ENCODE results near the gene SMIM36. TPM values are rescaled to one million over a fixed set of nuclear protein-coding genes. Genes with fewer than 3 reads are reported as not detected.
"Not testable (repeated sequence)": the region's sequence is repeated elsewhere in the genome, so short reads cannot be mapped to it uniquely, and the experiment has no call there.

The SMIM36 gene
- total RNA-seq, 1 experiment from 2014 or later, result not detected

DNA sequence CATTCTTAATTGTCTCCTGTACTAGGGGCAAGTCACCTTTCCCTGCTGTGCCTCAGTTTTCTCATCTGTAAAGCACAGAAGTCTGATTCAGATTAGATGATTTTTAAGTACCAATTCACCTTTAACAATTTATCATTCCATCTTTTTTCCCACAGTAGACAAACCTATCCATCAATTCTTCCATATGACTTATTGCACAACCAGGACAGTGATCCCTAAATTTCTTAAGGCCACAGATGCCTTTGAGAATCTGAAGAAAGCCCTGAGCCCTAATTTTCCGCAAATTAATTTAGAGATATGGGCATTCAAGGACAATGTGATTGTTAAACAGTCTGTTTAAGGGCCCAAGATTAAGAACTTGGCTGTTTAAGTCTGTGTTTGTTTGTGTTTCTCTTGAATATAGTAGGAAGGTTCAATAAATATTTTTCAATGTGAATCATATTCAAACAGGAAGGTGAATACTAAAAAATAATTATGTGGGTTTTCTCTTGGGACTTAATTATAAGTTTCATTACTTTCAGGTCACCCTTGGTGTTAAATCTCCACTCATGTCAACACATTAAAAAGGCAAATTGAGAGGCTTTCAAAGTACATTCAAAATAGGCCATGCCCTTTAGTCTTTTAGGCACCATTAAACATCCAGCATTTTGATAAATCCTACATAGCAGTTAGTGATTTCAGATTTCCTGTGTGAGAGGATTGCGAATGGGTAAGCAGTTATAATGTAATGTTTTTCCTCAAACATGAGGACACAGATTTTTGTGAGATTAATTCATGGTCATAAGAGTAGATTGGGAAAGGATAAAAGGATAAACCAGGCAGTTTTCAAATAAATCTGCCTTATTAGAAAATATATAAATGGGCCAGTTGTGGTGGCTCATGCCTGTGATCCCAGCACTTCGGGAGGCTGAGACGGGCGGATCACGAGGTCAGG is 54.7 kb downstream of the SMIM36 start:
- no peak for DNase-seq (ENCODE audit: low read depth)

DNA sequence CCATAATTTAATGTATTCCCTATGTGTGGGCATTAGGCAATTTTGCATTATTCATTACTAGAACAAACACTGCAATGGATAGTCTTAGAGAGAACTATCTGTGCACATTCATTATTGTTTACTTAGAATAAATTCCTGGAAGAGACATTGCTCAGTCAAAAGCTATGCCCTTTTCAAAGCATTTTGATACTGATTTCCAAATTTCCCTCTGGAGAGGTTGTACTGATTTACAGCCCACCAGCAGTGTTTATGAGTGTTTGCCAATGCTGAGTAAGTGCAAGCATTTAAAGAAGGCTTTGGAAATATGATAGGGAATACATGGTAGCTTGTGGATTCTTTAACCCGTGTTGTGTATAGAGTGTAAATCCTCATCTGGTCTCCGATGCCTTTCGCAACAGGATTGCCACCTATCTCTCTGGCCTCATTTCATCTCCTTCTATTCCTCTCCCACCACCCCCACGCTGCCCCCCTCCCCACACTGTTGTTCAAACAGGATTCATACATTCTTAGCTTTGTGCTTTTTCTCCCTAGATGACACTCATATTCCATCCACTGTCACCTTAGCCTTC is 56.3 kb downstream of the SMIM36 start:
- DNase-seq (ENCODE audit: low read depth), result peak; percentile 57

DNA sequence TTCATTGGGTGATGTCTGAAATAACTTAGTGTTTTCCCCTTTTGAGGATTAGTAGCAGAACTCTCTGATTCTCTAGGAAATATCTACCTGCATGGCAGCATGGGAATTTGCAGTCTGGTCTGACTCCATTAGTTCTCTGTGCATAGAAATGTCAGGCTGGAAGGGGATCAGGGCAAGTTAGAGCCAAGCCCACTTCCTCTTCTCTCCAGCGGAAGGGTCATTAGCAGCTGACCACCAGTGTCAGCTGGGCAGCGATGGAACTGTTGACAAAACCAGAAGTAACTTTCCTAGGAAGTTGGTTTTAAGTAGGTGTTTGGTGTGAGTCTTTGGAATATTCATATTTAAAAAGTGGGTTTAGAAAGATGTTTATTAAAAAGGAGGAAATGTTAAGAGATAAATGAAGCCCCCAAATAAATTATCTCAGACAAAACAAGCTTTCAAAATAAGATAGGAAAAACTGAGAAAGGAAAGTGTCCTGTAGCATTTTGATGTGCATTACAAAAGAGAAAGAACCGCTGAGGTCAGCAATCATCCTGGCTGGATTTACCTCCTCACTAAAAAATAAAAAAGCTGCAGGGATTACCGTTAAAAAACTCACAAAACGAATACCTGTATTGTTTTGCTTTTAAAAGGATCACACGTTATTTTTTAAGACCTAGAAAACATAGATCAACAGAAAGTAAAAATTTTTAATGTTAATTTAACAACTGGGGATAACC is 57.3 kb downstream of the SMIM36 start:
- DNase-seq (ENCODE audit: low read depth), result no peak

DNA sequence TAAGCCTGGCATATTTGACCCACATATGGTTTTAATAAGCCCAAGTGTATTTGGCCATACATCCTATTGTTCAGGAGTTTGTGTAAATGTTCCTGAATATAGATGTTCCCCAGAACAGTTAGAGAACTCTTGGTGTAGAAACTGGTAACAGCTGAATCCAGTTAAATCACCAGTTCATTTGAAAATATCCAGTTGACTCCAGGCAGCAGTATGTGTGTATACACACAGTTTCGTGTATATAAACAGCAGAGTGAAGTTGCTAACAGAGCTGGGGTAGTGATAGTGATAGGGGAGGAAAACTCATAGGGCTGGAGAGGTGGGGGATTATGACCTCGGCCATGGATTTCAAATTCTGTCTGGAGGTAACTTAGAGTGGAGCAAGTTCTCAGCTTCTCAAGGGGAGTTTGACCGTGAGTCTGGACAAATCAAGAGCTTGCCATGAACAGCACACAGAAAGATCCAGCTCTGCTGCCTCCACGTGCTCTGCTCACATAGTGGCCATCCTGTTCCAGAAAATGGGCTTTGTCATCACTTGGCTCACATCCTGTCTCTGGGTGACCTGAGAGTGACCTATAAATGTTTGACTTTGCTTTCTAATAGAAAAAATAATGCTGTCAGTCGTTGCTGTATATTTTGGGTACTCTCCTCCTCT is 59.0 kb downstream of the SMIM36 start:
- DNase-seq (ENCODE audit: low read depth), result peak; percentile 70

DNA sequence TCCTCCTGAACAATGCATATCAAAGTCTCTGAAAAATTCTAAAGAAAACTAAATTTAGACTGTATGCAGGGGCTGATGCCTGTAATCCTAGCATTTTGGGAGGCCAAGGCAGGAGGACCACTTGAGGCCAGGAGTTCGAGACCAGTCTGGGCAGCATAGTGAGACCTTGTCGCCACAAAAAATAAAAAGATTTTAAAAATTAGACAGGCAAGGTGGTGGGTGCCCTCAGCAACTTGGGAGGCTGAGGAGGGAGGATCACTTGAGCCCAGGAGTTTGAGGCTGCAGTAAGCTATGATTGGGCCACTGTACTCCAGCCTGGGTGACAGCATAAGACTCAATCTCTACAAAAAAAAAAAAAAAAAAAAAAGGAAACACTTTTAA is 59.5 kb downstream of the SMIM36 start:
- no peak for DNase-seq (ENCODE audit: low read depth)

DNA sequence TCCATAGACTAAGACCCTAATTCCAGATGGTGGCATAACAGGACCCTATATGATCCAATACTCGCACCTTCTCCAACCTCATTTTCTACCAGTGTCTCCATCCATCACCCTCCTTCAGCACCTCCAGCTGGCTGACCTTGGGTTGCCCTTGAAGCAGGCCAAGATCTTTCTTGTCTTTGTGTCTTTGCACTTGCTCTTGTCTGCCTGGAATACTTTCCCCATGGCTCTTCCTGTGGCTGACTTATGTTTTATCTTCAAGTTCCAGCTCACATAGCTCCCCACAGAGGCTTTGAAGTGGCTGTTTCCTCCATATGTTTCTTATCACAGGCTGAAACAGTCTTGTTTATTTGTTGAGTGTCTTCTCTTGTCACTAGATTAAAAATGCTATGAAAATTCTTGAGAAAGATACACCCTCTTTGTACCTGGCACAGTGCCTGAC is 60.0 kb downstream of the SMIM36 start:
- DNase-seq (ENCODE audit: low read depth), result peak; percentile 34

DNA sequence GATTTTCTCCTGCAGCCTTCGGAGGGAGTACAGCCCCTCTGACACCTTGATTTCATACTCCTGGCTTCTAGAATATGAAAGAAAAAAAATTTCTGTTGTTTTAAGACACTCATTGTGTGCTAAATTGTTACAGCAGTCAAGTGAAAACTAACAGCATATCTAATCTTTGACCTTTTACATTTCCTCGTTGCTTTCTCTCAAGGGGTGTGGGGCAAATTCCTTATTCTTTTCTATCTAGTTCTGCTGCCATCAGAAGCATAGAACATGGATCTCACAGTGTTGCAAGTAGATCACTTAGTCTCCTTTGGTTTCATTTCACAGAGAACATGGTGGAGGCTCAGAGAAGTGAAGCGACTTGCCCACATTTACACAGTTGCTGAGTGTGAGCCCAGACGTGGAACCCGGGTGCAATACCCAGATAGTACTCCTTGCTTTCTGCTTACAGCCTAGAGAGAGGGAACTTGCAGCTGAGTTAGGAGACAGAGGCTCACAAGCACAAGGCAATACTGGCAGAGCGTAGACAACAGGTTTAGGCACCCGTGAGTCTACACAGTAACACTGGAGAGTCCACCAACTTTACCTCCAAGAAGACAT is 60.9 kb downstream of the SMIM36 start:
- DNase-seq (ENCODE audit: low read depth), result no peak

DNA sequence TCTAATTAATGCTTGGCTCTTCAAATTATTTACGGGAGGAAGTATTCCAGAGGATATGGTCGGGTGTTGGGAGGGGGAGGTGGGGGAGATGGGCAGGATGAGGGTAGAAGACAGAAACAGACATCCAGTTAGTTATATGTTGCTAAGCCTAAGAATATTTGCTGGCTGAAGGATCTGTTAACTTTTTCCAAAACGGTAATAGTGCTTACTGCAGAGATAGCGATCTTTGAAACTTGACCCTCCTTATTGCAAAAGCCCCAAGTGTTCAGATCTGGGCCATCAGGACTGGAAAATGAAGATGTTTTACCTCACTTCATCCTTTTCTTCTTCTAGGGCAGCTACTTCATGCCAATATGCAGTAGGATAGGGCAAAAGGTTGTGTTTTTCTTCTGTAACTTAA is 62.6 kb downstream of the SMIM36 start:
- no peak for DNase-seq (ENCODE audit: low read depth)

DNA sequence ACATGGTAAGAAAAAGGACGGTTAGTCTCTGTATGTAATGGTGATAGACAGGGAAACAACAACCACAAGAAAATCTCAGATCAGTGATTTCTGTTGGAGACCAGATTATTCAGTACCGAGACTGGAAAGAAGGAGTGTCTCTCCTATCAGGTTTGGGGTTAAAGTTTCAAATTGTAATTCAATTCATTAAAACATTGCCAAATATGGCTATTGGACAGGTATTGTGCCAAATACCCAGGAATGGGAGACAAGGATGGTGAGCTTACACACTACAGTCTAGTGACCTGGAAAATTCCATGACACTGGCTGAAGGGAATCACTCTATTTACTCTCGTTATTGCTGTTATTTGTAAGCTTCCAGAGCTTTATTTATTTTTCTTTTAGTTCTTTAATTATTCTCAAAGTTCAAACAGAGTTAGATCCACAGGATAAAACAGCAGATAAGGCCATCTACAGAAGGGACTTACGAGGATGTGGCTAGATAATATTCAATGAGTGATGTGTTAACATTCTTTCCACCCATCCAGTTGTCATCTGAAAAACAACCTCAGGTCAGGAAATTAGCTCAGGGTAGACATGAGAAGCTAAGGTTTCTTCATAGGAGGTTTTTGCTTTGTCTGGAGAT is 64.6 kb downstream of the SMIM36 start:
- no peak for DNase-seq (ENCODE audit: low read depth)

DNA sequence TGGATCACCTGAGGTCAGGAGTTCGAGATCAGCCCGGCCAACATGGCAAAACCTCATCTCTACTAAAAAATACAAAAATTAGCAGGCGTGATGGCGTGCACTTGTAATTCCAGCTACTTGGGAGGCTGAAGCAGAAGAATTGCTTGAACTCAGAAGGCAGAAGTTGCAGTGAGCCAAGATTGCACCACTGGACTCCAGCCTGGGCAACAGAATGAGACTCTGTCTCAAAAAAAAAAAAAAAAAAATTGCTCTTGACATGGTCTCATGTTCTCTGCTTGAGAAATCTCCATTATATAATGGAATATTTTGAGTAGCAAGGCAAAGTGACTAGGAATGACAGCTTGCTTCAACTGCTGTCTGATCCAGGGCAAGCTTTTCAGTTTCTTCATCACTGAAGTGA is 65.2 kb downstream of the SMIM36 start:
- not testable (repeated sequence) for DNase-seq (ENCODE audit: low read depth)

DNA sequence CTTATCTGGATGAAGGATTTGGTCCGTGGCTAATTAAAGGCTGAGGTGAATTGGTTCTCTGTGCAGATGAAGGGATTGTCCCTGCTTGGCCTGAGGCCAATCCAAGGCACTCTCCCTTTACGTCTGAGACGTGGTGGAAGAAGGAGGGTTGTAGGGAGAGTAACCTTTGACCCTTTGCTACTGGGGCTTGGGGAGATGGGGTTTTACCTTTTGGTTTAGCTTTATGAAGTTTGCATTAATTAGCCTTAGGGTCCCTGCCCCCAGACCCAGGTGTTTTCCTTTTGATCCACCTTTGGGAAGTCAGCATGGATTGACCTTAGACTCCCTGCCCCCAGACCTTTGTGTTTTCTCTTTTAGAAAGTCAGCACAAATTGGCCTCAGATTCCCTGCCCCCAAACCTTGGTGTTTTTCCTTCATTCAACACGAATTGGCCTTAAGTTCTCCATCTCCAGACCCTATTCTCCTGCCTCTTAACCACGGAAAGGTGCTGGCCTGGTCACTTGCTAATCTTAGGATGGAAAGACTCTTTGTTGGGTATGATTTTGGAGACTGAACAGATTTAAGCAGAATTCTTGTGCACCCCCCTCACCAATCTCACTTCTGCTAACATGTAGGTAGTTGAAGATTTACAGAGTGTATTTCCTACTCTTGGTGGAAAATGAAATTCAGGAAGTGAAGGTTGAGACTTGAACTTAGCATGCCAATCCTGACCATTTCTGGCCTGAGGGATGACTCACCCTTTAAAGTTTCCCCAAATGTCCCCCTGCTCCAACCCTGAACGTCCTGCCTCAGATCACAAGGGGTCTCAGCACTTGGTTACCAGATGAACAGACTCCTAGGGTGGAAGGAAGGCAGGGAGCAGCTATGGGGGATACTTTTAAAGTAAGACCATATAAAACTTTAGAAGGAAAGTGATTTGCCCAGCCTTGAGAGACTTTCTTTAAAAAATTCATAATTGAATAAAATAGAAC is 66.5 kb downstream of the SMIM36 start:
- DNase-seq (ENCODE audit: low read depth), result no peak

DNA sequence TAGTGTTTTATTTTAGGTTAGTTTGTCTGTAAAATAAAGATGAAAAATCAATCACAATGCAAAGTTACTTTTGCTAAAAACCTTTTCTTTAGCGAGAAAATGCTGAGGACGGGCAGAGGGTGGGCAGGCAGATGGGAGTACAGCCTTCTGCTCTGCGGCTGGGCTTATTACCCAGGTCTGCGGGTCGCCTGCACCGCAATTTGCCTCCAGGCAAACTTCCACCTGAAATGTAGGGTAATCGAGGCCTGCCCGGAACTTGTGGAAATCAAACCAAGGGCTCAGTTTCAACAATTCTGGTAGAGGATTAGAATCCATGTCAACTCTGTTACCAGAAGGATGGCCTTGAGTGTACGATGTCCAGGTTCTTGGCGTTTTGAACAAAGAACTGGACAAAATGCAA is 67.3 kb downstream of the SMIM36 start:
- DNase-seq (ENCODE audit: low read depth), result no peak

DNA sequence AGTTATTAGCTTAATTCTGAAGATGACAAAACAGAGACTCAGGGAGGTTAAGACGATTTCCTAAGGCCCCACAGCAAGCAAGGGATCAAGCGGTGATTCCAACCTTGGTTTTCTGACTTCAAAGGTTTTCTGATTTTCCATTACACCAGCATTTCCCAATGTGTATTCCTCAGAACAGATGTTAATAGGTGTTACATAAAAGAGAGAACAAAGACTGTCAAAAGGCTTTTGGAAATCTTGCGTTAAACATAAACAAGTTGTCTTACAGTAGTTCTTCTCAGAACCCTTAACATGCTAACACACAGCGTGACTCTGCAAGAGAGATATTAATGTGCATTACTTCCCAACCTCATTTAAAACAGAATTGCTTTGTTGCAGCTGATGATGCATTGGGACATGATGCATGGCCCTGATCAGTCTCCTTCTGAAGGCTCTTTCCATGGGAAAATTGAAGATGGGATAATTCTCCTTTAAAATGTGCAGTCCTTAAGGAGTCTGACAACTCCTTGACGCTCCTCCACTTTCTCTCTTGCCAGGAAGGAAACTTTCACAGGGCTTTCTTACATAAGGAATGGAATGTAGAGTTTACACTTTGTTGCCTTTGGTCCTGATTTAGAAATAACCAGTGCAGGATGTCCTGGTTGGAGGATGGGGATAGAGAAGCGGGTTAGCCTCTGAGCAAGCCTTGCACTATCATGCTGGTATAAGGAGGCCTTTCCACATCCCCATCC is 68.1 kb downstream of the SMIM36 start:
- no peak for DNase-seq (ENCODE audit: low read depth)

DNA sequence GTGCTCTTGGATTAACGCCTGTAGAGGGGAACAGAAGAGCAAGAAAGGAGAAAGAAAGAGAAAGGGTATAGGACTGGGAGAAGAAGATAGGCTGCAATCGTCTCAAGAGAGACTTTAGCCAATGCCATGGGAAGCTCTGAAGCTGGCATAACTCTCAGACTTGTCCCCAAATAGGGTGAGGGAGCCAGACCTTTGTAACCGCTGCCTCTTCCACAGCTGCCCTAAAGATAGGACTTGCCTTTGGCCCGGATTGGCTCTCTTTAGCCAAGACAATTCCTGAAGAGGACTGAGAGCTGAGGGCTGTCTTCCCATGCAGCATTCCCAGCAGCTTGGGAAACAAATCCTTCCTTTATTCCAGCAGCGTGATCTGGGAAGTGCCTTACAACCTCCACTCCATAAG is 68.8 kb downstream of the SMIM36 start:
- no peak for DNase-seq (ENCODE audit: low read depth)

DNA sequence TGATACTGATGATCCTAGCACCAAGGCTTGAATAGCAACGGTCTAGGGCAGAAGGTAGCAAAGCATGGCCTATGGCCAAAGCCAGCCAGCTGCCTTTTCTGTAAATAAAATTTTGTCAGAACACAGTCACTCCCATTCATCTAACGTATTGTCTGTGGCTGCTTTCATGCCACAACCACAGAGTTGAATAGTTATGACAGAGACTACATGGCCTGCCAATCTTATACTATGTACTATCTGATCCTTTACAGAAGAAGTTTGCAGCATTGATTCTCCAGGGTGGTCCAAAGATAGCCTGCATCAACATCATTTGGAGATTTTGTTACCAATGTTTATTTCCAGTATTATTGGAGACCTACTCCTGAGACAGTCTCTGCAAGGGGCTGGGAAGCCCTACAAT is 69.7 kb downstream of the SMIM36 start:
- DNase-seq (ENCODE audit: low read depth), result no peak

DNA sequence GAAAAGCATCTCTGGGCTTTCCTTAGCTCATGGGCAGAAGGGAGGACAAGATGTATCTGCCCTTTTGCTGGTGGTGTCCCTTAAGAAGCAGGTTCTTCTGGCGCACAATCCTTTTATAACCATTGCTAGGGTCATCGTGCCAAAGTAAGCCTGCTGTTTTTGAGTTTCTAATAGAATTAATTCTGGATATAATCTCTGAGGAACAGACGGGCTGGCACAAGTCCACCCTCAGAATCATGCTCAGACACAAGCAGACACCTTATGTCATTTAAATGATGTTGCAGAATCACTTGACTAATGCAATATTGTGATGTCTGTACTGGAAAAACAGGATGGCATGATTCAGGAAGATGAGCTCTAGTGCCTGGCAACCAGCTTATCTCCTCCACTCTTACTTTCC is 70.9 kb downstream of the SMIM36 start:
- DNase-seq (ENCODE audit: low read depth), result no peak

DNA sequence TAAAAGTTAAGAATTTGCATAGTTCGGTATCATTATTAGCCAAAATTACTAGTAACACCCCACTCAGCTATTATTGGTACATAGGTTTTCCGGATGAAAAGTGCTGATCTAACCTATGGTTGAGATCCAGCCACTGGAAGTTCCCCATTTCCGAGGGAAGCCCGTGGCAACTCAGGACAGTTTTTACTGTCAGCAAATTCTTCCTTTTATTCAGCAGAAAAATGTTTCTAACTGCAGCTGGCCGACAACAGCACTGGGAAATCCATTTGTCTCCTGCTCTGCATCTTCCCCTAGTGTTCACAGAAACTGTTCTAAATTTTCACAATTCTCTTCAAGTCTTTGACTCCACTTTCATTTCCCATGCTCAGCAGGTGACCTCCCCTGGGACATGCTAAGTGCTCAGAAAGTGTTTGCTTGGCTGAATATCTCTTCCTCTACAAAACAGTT is 74.1 kb downstream of the SMIM36 start:
- DNase-seq (ENCODE audit: low read depth), result no peak

DNA sequence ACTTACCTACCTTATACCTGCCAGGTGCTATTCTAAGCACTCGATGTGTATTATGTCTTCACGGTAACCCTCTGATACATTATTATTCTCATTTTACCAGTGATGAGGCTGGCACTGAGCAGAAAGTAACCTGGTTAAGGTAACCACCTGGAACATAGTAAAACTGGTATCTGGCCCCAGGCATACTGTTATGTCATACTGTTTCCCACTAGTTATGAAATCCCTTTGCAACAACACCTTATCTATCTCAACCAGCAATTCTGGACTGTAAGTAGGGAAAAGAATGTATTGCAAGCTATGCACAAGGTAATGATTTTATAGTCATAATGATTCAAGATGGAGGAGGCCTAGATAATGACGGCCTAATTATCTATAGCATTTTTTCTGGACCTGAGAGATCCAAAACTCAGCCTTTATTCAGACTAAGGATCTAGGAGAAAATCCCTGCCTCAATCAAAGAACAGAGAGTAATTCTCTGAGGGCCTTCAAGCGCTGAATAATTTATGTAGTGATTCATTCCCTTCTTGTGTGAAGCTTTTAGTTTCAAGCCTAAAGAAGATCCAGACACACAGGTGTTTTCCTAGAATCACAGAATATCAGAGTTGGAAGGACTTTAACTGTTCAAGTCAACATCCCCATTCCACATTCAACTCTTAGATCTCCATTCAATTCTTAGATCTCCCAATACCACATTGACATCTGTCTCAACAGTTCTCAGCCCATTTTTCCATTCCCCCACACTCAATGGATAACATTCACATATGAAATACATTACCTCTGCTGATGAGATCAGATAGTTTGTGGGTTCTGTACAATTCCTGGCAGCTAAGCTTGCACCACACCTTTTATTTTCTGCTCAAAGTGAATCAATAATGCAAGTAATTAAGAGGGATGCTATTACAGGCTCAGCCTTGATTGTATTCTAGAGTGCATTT is 74.8 kb downstream of the SMIM36 start:
- no peak for DNase-seq (ENCODE audit: low read depth)

All from Daoy (cell line).